Epithelial cell of proximal tubule (primary cell): ENCODE data around the gene SCGB1D1. TPM values are rescaled to one million over a fixed set of nuclear protein-coding genes. Genes with fewer than 3 reads are reported as not detected.
"Not testable (repeated sequence)": the region's sequence is repeated elsewhere in the genome, so short reads cannot be mapped to it uniquely, and the experiment has no call there.

Experiments used
- DNase-seq: peaks from one replicate; pipeline ENCODE4 v3.0.0-alpha.2; 2011; ENCODE audit warnings: low read depth
- H3K4me3 ChIP-seq: 2 replicates; pipeline ENCODE4 v1.5.1; 2011; ENCODE audit warnings: low read depth, mild to moderate bottlenecking, low read length
- total RNA-seq: library from RNA; depleted of rRNA; stranded (reverse); fragments of >200 nt; gene quantifications from 2 replicates; pipeline ENCODE4 v1.2.3, GENCODE V29; 2015
- TF ChIP-seq, protein P1 (sequence below): conservative IDR thresholded peaks from 2 replicates; pipeline ENCODE4 v1.5.1; 2012; ENCODE audit warnings: low read depth, mild to moderate bottlenecking, low read length

Gene SCGB1D1
- total RNA-seq, 1 donor from 2014 or later: not detected

- no peak for DNase-seq
- TF ChIP-seq, protein P1, sequence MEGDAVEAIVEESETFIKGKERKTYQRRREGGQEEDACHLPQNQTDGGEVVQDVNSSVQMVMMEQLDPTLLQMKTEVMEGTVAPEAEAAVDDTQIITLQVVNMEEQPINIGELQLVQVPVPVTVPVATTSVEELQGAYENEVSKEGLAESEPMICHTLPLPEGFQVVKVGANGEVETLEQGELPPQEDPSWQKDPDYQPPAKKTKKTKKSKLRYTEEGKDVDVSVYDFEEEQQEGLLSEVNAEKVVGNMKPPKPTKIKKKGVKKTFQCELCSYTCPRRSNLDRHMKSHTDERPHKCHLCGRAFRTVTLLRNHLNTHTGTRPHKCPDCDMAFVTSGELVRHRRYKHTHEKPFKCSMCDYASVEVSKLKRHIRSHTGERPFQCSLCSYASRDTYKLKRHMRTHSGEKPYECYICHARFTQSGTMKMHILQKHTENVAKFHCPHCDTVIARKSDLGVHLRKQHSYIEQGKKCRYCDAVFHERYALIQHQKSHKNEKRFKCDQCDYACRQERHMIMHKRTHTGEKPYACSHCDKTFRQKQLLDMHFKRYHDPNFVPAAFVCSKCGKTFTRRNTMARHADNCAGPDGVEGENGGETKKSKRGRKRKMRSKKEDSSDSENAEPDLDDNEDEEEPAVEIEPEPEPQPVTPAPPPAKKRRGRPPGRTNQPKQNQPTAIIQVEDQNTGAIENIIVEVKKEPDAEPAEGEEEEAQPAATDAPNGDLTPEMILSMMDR: no peak
- no peak overlapping the region for H3K4me3 ChIP-seq
Measured at GRCh38 chr11:62182147-62182891, 7.7 kb upstream of the SCGB1D1 start.

GRCh38 chr11:62186195-62186594, 3.8 kb upstream of the SCGB1D1 start:
- DNase-seq: no peak
- TF ChIP-seq, protein P1: no peak
- no peak overlapping the region for H3K4me3 ChIP-seq

- TF ChIP-seq, protein P1: no peak
- H3K4me3 ChIP-seq: no peak overlapping the region
- DNase-seq: no peak
Measured at GRCh38 chr11:62193952-62194351, 3.9 kb downstream of the SCGB1D1 start.

GRCh38 chr11:62195010-62195409, 5.0 kb downstream of the SCGB1D1 start:
- not testable (repeated sequence) for H3K4me3 ChIP-seq, DNase-seq

DNA sequence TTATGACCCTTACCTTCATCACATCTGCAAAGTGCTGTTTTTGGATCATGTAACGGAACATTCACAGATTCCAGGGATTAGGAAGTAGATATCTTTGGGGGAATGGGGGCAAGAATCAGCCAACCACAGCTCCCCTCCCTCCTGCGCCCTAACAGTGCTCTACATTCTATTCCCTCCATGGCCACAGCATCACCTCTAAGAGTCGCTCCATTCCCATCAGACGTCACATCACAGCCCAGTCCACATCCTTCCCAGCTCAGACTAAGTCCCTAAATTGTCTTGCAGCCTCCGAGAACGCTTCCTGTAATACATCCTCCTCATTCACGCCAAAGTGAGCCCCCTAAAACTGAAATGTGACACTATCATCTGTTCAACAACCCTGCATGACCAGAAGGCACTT, 5.9 kb downstream of the SCGB1D1 start:
- TF ChIP-seq, protein P1: no peak
- no peak overlapping the region for H3K4me3 ChIP-seq
- no peak for DNase-seq

DNA sequence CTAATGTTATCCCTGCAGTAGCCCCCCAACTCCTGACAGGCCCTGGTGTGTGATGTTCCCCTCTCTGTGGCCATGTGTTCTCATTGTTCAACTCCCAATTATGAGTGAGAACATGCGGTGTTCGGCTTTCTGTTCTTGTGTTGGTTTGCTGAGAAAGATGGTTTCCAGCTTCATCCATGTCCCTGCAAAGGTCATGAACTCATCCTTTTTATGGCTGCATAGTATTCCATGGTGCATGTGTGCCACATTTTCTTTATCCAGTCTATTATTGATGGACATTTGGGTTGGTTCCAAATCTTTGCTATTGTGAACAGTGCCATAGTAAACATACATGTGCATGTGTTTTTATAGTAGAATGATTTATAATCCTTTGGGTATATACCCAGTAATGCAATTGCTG, 7.4 kb downstream of the SCGB1D1 start:
- DNase-seq, H3K4me3 ChIP-seq: not testable (repeated sequence)

DNA sequence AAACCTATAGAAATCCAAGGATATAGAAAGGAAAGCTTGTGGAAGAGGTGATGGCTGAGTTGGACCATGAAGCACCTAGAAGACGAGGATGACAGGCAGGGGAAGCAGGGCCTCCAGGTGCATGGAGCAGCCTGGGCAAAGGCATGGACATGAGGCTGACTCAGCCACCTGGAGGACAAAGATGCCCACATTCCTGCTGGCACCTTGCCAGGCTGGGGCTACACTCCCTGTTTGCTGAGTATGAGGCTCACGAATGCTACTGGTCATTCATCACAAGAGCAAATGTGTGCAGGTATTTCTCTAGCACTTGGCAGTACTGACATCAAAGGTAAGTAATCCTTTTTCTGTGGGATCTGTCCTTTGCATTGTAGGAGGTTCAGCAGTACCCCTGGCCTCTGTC, 11.4 kb downstream of the SCGB1D1 start:
- TF ChIP-seq, protein P1: no peak
- DNase-seq: no peak
- no peak overlapping the region for H3K4me3 ChIP-seq

- TF ChIP-seq, protein P1: no peak
- no peak overlapping the region for H3K4me3 ChIP-seq
- DNase-seq: no peak
Measured at GRCh38 chr11:62202910-62203309, 12.9 kb downstream of the SCGB1D1 start.
